Measurements from ENCODE around the gene GPR25. TPM values are rescaled to one million over a fixed set of nuclear protein-coding genes. Genes with fewer than 3 reads are reported as not detected.

Gene GPR25, protein sequence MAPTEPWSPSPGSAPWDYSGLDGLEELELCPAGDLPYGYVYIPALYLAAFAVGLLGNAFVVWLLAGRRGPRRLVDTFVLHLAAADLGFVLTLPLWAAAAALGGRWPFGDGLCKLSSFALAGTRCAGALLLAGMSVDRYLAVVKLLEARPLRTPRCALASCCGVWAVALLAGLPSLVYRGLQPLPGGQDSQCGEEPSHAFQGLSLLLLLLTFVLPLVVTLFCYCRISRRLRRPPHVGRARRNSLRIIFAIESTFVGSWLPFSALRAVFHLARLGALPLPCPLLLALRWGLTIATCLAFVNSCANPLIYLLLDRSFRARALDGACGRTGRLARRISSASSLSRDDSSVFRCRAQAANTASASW
- total RNA-seq (2022; extraction: Qiagen RNA extraction) = not detected in 5 replicates

DNA sequence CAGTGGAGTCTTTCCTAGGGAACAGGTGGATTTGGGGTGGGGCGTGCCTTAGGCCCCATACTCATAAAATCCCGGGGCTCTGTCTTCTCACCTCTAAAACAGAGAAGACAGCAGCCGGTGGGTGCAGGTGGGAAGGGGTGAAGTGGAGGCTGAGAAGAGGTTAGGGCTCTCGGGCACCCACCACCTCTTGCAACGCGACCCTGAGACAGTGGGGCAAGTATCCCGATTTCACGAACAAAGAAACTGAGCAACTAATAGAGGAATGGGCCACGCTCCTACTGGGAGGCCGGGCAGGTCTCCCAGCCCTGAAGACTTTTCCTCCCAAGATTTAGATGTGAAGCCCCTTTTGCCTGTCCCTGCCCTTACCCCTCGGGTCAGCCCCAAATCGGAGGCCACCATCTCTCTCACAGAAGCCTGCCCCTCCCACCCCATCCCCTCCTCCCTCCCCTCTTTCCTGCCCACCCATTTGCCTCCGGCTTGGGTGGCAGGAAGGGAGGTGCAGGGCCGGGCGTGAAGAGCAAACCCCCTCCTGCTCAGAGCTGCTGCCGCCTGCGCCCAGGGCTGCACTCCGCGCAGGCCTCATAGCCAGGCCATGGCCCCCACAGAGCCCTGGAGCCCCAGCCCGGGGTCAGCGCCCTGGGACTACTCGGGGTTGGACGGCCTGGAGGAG lies at the start of gene GPR25:
GPR25 (plus strand) TSS at position 536 of the 670 bp plus-strand sequence; CDS start at position 593, 57 bp downstream.

DNA sequence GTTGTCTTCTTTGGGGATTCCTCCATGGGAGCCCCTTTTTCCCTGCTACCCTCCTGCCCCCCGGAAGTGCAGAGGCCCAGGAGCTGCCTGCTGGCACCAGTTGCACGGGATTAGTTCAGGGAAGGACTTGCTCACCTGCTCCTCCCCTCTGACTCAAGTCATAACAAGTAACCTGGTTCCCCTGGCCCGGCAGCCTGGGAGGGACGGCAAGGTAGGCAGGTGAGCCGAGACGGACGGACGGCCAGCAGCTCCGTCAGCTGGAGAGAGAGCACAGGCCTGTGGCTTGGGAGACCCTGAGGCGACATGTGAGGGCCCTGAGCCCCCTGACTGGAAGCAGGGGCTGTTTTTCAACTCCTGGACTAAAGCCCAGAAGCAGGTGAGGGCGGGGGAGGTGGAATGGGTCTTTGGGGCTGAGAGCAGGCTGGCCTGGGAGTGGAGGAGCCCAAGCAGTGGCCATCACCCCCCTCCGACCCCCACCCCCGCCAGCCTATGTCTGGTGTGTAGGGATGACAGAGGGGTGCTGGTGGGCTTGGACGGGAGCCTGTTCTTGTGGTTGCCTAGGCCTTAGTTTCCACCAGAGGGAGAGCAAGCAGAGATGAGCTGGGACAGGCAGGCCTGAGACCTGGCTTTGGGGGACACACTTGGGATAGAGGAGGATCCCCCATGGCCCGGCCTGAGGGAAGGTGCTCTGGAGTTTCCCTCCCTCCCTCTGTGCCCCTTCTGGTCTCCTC lies 22.1 kb downstream of the GPR25 start, which contains the start of gene INAVA:
INAVA (plus strand) TSS at position 189 of the 731 bp plus-strand sequence. CDS start 3,501 bp downstream, outside the sequence.

Other genes with a start within 250 kb of the GPR25 start
- 12.3 to 15.2 TPM (median 13.8 TPM) in 5 replicates for gene DDX59, start 203.1 kb upstream of the GPR25 start, total RNA-seq (2022; extraction: Qiagen RNA extraction)
- gene CAMSAP2, start 134.1 kb upstream of the GPR25 start, total RNA-seq (2022; extraction: Qiagen RNA extraction) = 17.0 to 26.2 TPM (median 22.5 TPM) in 5 replicates
- 37.8 to 52.6 TPM (median 46.6 TPM) in 5 replicates for gene INAVA, start 21.9 kb downstream of the GPR25 start, total RNA-seq (2022; extraction: Qiagen RNA extraction)
- gene KIF21B, start 150.7 kb downstream of the GPR25 start, total RNA-seq (2022; extraction: Qiagen RNA extraction) = 1.2 to 2.4 TPM (median 2.1 TPM) in 5 replicates
- 0.01 TPM in 1 of 5 replicates, not detected in the others for gene CACNA1S, start 239.4 kb downstream of the GPR25 start, total RNA-seq (2022; extraction: Qiagen RNA extraction)

Data from A549 treated with dexamethasone at 1 μM for 4 hours (cell line).